Hepatocyte (in vitro differentiated cells): ENCODE results near the gene DPF3.

Experiments
- CTCF ChIP-seq: fragments of 200-600 bp; sonication (generic); IDR thresholded peaks from 2 replicates; pipeline ENCODE4 v1.5.1; 2016; ENCODE audit warnings: antibody characterized with exemption, mild to moderate bottlenecking; ENCODE audit not compliant: poor library complexity
- EZH2 ChIP-seq: fragments of 200-600 bp; sonication (generic); IDR thresholded peaks from 2 replicates; pipeline ENCODE4 v1.6.1; 2016; ENCODE audit warnings: antibody characterized with exemption, mild to moderate bottlenecking, borderline replicate concordance
- EZH2phosphoT487 ChIP-seq: fragments of 200-600 bp; sonication (generic); IDR thresholded peaks from one replicate; pipeline ENCODE4 v1.6.1; 2018; ENCODE audit warnings: antibody characterized with exemption, mild to moderate bottlenecking, low read depth, moderate library complexity; ENCODE audit not compliant: unreplicated experiment, severe bottlenecking

- no peak for TF ChIP-seq CTCF
- TF ChIP-seq EZH2: no peak
- no peak for TF ChIP-seq EZH2phosphoT487
These were observed 24.2 kb downstream of the DPF3 start for GRCh38 chr14:72869407-72870329.
